Esophagus muscularis mucosa (tissue), 4 donors: Measurements from ENCODE around the gene ATP7B. TPM values are rescaled to one million over a fixed set of nuclear protein-coding genes. Genes with fewer than 3 reads are reported as not detected.

Source experiments
- DNase-seq: peaks from one replicate; pipeline ENCODE4 v3.0.0-alpha.2; 2017; ENCODE audit errors: extremely low spot score
- H3K27ac ChIP-seq, 4 donors: fragments of 200-600 bp; sonication (generic); replicated peaks in 1 of 4; 1 replicate in 3 of 4; 2 replicates in 1 of 4; pipeline ENCODE4 v1.5.1; 2016 to 2019; ENCODE audit warnings: mild to moderate bottlenecking in 1 of 4
- H3K27me3 ChIP-seq, 4 donors: fragments of 200-600 bp; sonication (generic); one replicate each; pipeline versions ENCODE4 v1.5.1 to v1.6.0; 2016 to 2019
- H3K36me3 ChIP-seq, 4 donors: fragments of 200-600 bp; sonication (generic); one replicate each; pipeline ENCODE4 v1.5.1; 2016 to 2019
- H3K4me1 ChIP-seq, 4 donors: fragments of 200-600 bp; sonication (generic); one replicate each; pipeline ENCODE4 v1.5.1; 2016 to 2019
- H3K4me3 ChIP-seq, 4 donors: fragments of 200-600 bp; sonication (generic); 1 replicate in 2 of 4; 2 replicates in 2 of 4; pipeline ENCODE4 v1.5.1; 2016 to 2019; ENCODE audit warnings: mild to moderate bottlenecking in 4 of 4, moderate library complexity in 1 of 4
- H3K9me3 ChIP-seq, 4 donors: fragments of 200-600 bp; sonication (generic); 1 replicate in 3 of 4; 2 replicates in 1 of 4; pipeline ENCODE4 v1.5.1; 2016 to 2019
- CTCF ChIP-seq, 3 experiments: fragments of 200-600 bp in 2 of 3; fragments of 450-650 bp in 1 of 3; sonication (generic) in 2 of 3; IDR thresholded peaks; one replicate each; pipeline ENCODE4 v1.5.1; 2017 to 2019; ENCODE audit warnings: antibody characterized with exemption in 3 of 3, mild to moderate bottlenecking in 2 of 3, moderate library complexity in 1 of 3
- EP300 ChIP-seq: sonication (generic); formaldehyde crosslinking; IDR thresholded peaks from one replicate; pipeline ENCODE4 v1.6.1; 2017; ENCODE audit warnings: antibody characterized with exemption
- POLR2A ChIP-seq: fragments of 450-650 bp; IDR thresholded peaks from one replicate; pipeline ENCODE4 v1.6.1; 2017; ENCODE audit warnings: antibody characterized with exemption, moderate library complexity, mild to moderate bottlenecking, low read depth
- POLR2AphosphoS5 ChIP-seq, 2 donors: sonication (generic); formaldehyde crosslinking; IDR thresholded peaks; one replicate each; pipeline ENCODE4 v1.6.1; 2017; ENCODE audit warnings: antibody characterized with exemption in 2 of 2
- WGBS: methylation state at CpG from one replicate; pipeline ENCODE4 v1.1.5; 2018; 5-methylcytosine and 5-hydroxymethylcytosine counted together
- intact Hi-C: fragments of 100-400 bp; cut with DNase I; formaldehyde crosslinking; loops from one replicate; pipeline ENCODE4 v1.15.1; 2023
- total RNA-seq, 4 donors: library from RNA; depleted of rRNA; stranded (reverse); fragments of >200 nt; gene quantifications; one replicate each; pipeline versions ENCODE4 v1.1.0 to v1.2.1, GENCODE V29; 2016

Gene ATP7B
- total RNA-seq, 4 donors from 2014 or later = 2.5 to 5.2 (median 4.4) TPM

DNA sequence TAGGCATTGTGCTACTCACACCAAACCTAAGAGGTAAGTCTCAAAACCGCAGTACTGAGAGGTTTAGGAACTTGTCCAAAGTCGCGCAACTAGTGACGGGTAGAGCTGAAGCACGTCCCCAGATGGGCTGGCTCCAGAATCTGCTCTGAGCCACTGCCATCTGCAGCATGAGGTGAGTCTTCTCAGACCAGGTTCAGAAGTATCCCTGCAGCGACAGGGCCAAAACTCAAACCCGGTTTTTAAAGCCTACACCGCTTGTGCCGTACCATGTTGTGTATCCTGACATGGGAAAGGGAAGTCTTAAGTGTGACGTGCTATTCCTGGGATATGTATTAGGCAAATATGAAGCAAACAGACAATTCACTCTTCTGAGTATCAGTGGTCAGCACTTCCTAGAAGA lies 45.1 kb downstream of the ATP7B start:
- TF ChIP-seq EP300 (no peak), POLR2AphosphoS5 (IDR thresholded peaks at IDR 0.05) (no peak), POLR2A (no peak), CTCF (IDR thresholded peaks at IDR 0.05) (no peak)
- Histone ChIP-seq H3K4me1 (no peaks in the 10 kb centered on the region), H3K36me3 (peaks cover 0 to 47% (median 0%) of the 10 kb centered on the region in 4 donors), H3K9me3 (no peaks in the 10 kb centered on the region), H3K27ac (no peak overlapping the region), H3K27me3 (no peaks in the 10 kb centered on the region), H3K4me3 (no peak overlapping the region)
- WGBS = 92% methylated on average over 10 of the region's 10 CpGs
- intact Hi-C loops = no loop called here
- DNase-seq = peak; percentile 75

DNA sequence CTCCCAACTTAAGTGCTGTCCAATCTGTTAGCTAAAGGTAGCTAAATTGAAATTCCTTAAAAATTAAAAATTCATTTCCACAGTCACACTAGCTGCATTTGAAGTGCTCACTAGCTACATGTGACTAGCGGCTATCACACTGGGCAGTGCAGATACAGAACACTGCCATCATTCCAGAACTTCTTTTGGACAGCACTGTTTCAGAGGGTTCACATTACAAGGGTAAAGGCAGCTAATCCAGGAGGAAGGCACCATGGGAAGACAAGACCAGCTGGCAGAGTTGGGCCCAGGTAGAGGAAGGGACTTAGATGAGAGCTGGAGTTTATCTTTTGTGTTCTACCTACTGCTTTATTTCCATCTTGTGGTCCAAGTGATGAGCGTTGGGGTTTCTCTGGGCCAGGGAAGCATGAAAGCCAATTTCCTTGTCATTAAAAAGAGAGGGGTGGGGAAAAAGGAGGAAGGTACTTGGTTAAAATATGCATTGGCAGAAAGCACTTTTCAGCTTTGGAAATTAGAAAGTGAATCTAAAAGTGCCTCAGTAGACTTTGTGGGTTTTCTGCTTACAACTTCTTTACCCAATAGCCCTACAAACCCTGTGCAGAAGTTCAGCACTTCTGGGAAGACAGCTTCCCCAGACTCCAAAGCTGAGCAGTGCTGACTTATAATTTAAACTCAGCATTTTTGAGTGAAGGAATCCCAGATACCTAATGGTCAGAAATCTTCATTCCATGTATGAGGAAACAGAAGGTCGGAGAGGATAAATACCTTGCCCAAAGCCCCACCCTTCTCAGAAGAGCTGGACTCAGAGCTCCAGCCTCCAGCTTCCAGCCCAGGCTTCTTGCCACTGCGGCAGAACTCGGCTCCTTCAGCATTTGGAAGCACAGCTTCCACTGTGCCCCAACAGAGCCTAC lies 49.5 kb downstream of the ATP7B start:
- Histone ChIP-seq H3K4me3 (no peak overlapping the region), H3K4me1 (no peaks in the 10 kb centered on the region), H3K27me3 (no peaks in the 10 kb centered on the region), H3K9me3 (no peaks in the 10 kb centered on the region), H3K36me3 (peaks cover 0 to 34% (median 7%) of the 10 kb centered on the region in 4 donors), H3K27ac (no peak overlapping the region)
- 94% methylated on average over 5 of the region's 5 CpGs for WGBS
- DNase-seq = no peak
- no peak for TF ChIP-seq POLR2AphosphoS5 (IDR thresholded peaks at IDR 0.05)
- no peak for TF ChIP-seq POLR2A
- TF ChIP-seq CTCF (IDR thresholded peaks at IDR 0.05) = no peak
- TF ChIP-seq EP300 = no peak
- intact Hi-C loops = no loop called here

GRCh38 chr13:51960766-51961165 lies 50.5 kb downstream of the ATP7B start:
- H3K9me3 ChIP-seq = no peaks in the 10 kb centered on the region
- peaks cover 0 to 31% (median 7%) of the 10 kb centered on the region in 4 donors for H3K36me3 ChIP-seq
- H3K4me3 ChIP-seq = no peak overlapping the region
- no peaks in the 10 kb centered on the region for H3K27me3 ChIP-seq
- no peak for DNase-seq
- H3K27ac ChIP-seq = no peak overlapping the region
- TF ChIP-seq CTCF (IDR thresholded peaks at IDR 0.05) (no peak), EP300 (no peak), POLR2AphosphoS5 (IDR thresholded peaks at IDR 0.05) (no peak)
- intact Hi-C loops = no loop called here
- H3K4me1 ChIP-seq = no peaks in the 10 kb centered on the region
- 99% methylated on average over 4 of the region's 4 CpGs for WGBS

DNA sequence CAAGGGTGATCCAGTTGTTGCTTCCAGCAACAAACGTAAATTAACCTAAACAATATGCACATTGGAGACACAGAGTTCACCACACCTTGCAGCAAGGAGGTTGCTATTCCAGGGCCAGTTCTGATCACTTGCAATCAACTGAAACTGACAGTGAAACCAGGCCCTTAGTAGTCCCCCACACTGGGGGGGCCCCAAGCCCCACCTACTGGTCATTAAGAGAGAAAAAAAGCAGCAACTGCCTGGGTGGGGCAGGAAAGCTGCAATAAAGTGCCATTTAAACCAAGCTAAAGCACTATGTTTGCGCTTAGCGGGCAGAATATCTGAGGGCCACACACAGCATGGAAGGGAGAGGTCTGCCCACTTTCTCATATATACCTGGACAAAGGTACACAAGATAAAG lies 51.5 kb downstream of the ATP7B start:
- Histone ChIP-seq H3K9me3 (no peaks in the 10 kb centered on the region), H3K4me1 (no peaks in the 10 kb centered on the region), H3K27ac (no peak overlapping the region), H3K27me3 (no peaks in the 10 kb centered on the region), H3K4me3 (no peak overlapping the region), H3K36me3 (peaks cover 0 to 36% (median 12%) of the 10 kb centered on the region in 4 donors)
- DNase-seq = no peak
- intact Hi-C loops = no loop called here
- 95% methylated on average over 3 of the region's 3 CpGs for WGBS
- no peak for TF ChIP-seq CTCF (IDR thresholded peaks at IDR 0.05)
- TF ChIP-seq POLR2AphosphoS5 (IDR thresholded peaks at IDR 0.05) = no peak
- no peak for TF ChIP-seq POLR2A
- TF ChIP-seq EP300 = no peak
